RCC 7860 (cell line): ENCODE results near the gene LIME1.

Experiments
- DNase-seq: peaks from one replicate; pipeline ENCODE4 v3.0.0-alpha.2; 2015; ENCODE audit warnings: low spot score
- FAIRE-seq: peaks from 2 replicates; lab custom pipeline; 2012; peaks lifted over from hg19 to GRCh38; lab: Jason Lieb, UNC

The LIME1 gene

GRCh38 chr20:63737945-63738686, 1.7 kb downstream of the LIME1 start:
- no peak for FAIRE-seq

GRCh38 chr20:63738687-63739129, 2.2 kb downstream of the LIME1 start:
- FAIRE-seq (no peak), DNase-seq (no peak)

More at GRCh38 chr20:63737945-63738686, 1.7 kb downstream of the LIME1 start:
- DNase-seq: no peak

GRCh38 chr20:63739130-63740069, 2.9 kb downstream of the LIME1 start, which contains the start of gene SLC2A4RG:
TSS of gene SLC2A4RG (plus strand) at chr20:63739776. CDS start at chr20:63739913, 137 bp downstream.
- DNase-seq: peak; percentile 54

GRCh38 chr20:63740070-63740626, 3.7 kb downstream of the LIME1 start:
- peak; percentile 34 for DNase-seq
- FAIRE-seq: no peak

More at GRCh38 chr20:63739130-63740069, 2.9 kb downstream of the LIME1 start, which contains the start of gene SLC2A4RG:
- no peak for FAIRE-seq

- FAIRE-seq (peak; percentile 74), DNase-seq (peak; percentile 89)
Measured at GRCh38 chr20:63740627-63741353, 4.3 kb downstream of the LIME1 start.

GRCh38 chr20:63741354-63741675, 4.9 kb downstream of the LIME1 start:
- FAIRE-seq (no peak), DNase-seq (no peak)

GRCh38 chr20:63741676-63742380, 5.4 kb downstream of the LIME1 start:
- DNase-seq: no peak
- FAIRE-seq: no peak

GRCh38 chr20:63742381-63743024, 6.0 kb downstream of the LIME1 start:
- DNase-seq (no peak), FAIRE-seq (no peak)

- FAIRE-seq (no peak), DNase-seq (no peak)
Measured at GRCh38 chr20:63743210-63743970, 6.9 kb downstream of the LIME1 start.

GRCh38 chr20:63744158-63744557, 7.7 kb downstream of the LIME1 start:
- FAIRE-seq: no peak
- DNase-seq: no peak

- no peak for DNase-seq
- no peak for FAIRE-seq
Measured at GRCh38 chr20:63744574-63745423, 8.3 kb downstream of the LIME1 start.

GRCh38 chr20:63745424-63745805, 9.0 kb downstream of the LIME1 start:
- DNase-seq: no peak
- no peak for FAIRE-seq

- no peak for FAIRE-seq
Measured at GRCh38 chr20:63745961-63746731, 9.7 kb downstream of the LIME1 start.

GRCh38 chr20:63746751-63747315, 10.4 kb downstream of the LIME1 start:
- FAIRE-seq: no peak
- DNase-seq: no peak

More at GRCh38 chr20:63745961-63746731, 9.7 kb downstream of the LIME1 start:
- DNase-seq: no peak

GRCh38 chr20:63747622-63748069, 11.2 kb downstream of the LIME1 start:
- DNase-seq (no peak), FAIRE-seq (no peak)

GRCh38 chr20:63748070-63748933, 11.8 kb downstream of the LIME1 start:
- FAIRE-seq (no peak), DNase-seq (no peak)
